DOHH2 (cell line): Measurements from ENCODE around the gene PLCB4.

ENCODE experiments used
- H3F3A ChIP-seq: fragments of 200-600 bp; sonication (generic), shearing (Covaris generic); 2 replicates; pipeline ENCODE4 v1.6.0; 2016; ENCODE audit warnings: antibody characterized with exemption, mild to moderate bottlenecking; ENCODE audit not compliant: control insufficient read depth, insufficient read depth
- H3K27ac ChIP-seq: fragments of 200-600 bp; sonication (generic); 2 replicates; pipeline ENCODE4 v1.5.1; 2014; ENCODE audit warnings: low read depth, mild to moderate bottlenecking, low read length, moderate library complexity
- H3K27me3 ChIP-seq: fragments of 200-600 bp; sonication (generic); 2 replicates; pipeline ENCODE4 v1.6.1; 2014; ENCODE audit warnings: mild to moderate bottlenecking, low read length, mixed read lengths; ENCODE audit not compliant: control insufficient read depth
- H3K36me3 ChIP-seq: fragments of 200-600 bp; sonication (generic); 2 replicates; pipeline ENCODE4 v1.6.1; 2014; ENCODE audit warnings: mild to moderate bottlenecking, low read length, moderate library complexity, mixed read lengths; ENCODE audit not compliant: control insufficient read depth
- H3K4me1 ChIP-seq: fragments of 200-600 bp; sonication (generic); 2 replicates; pipeline ENCODE4 v1.6.1; 2014; ENCODE audit warnings: mild to moderate bottlenecking, low read length, mixed read lengths; ENCODE audit not compliant: control insufficient read depth
- H3K4me2 ChIP-seq: fragments of 200-600 bp; sonication (generic); 2 replicates; pipeline ENCODE4 v1.6.0; 2014; ENCODE audit warnings: mild to moderate bottlenecking, low read length, moderate library complexity
- H3K4me3 ChIP-seq: fragments of 200-600 bp; sonication (generic); 2 replicates; pipeline ENCODE4 v1.5.1; 2014; ENCODE audit warnings: mild to moderate bottlenecking, low read length, mixed read lengths
- H3K79me2 ChIP-seq: fragments of 200-600 bp; sonication (generic); 2 replicates; pipeline ENCODE4 v1.6.1; 2014; ENCODE audit warnings: mild to moderate bottlenecking, low read length, mixed read lengths; ENCODE audit not compliant: control insufficient read depth
- H3K9me2 ChIP-seq: fragments of 200-600 bp; sonication (generic); replicated peaks from 2 replicates; pipeline ENCODE4 v1.6.1; 2014; ENCODE audit warnings: mild to moderate bottlenecking, low read length, mixed read lengths; ENCODE audit not compliant: control insufficient read depth
- H3K9me3 ChIP-seq: fragments of 200-600 bp; sonication (generic); 2 replicates; pipeline ENCODE4 v1.6.1; 2014; ENCODE audit warnings: antibody characterized with exemption, low read length, mixed read lengths; ENCODE audit not compliant: control insufficient read depth, insufficient read depth
- H4K20me1 ChIP-seq: fragments of 200-600 bp; sonication (generic); 2 replicates; pipeline ENCODE4 v1.6.0; 2014; ENCODE audit warnings: low read depth, mild to moderate bottlenecking, antibody characterized with exemption, low read length, moderate library complexity; ENCODE audit not compliant: control insufficient read depth, insufficient read depth
- CTCF ChIP-seq: fragments of 200-600 bp; sonication (generic); IDR thresholded peaks from one replicate; pipeline ENCODE4 v1.5.1; 2014; ENCODE audit warnings: antibody characterized with exemption, mild to moderate bottlenecking, low read depth, low read length; ENCODE audit not compliant: poor library complexity, severe bottlenecking
- EZH2phosphoT487 ChIP-seq: fragments of 200-600 bp; sonication (generic); IDR thresholded peaks from 2 replicates; pipeline ENCODE4 v1.6.1; 2017; ENCODE audit warnings: borderline replicate concordance, mild to moderate bottlenecking, antibody characterized with exemption, low read length, moderate library complexity, mixed read lengths

PLCB4 gene

GRCh38 chr20:9392892-9393857 lies 324.3 kb downstream of the PLCB4 start:
- Histone ChIP-seq H3K27ac (no peak overlapping the region), H3K4me2 (no peak overlapping the region), H3K9me2 (no peaks in the 10 kb centered on the region), H3K79me2 (no peaks in the 10 kb centered on the region), H3K4me3 (no peak overlapping the region), H3F3A (no peaks in the 10 kb centered on the region), H3K9me3 (no peaks in the 10 kb centered on the region), H3K36me3 (no peaks in the 10 kb centered on the region), H3K27me3 (no peaks in the 10 kb centered on the region), H3K4me1 (0 out of 2 replicates have a peak, but pooled peaks cover 3% of the 10 kb centered on the region), H4K20me1 (no peaks in the 10 kb centered on the region)
- TF ChIP-seq CTCF = peak; percentile 59
- no peak for TF ChIP-seq EZH2phosphoT487

GRCh38 chr20:9395971-9396370 lies 327.1 kb downstream of the PLCB4 start:
- Histone ChIP-seq H3F3A (no peaks in the 10 kb centered on the region), H3K27ac (no peak overlapping the region), H3K9me2 (no peaks in the 10 kb centered on the region), H3K79me2 (no peaks in the 10 kb centered on the region), H3K9me3 (no peaks in the 10 kb centered on the region), H3K36me3 (no peaks in the 10 kb centered on the region), H4K20me1 (no peaks in the 10 kb centered on the region), H3K4me1 (0 out of 2 replicates have a peak, but pooled peaks cover 3% of the 10 kb centered on the region), H3K4me3 (no peak overlapping the region), H3K4me2 (no peak overlapping the region), H3K27me3 (no peaks in the 10 kb centered on the region)
- TF ChIP-seq CTCF (no peak), EZH2phosphoT487 (no peak)

GRCh38 chr20:9397928-9398327 lies 329.0 kb downstream of the PLCB4 start:
- Histone ChIP-seq H3K36me3 (no peaks in the 10 kb centered on the region), H3K79me2 (no peaks in the 10 kb centered on the region), H3K9me2 (no peaks in the 10 kb centered on the region), H3K27ac (no peak overlapping the region), H3K4me1 (0 out of 2 replicates have a peak, but pooled peaks cover 3% of the 10 kb centered on the region), H3K4me2 (no peak overlapping the region), H3K4me3 (no peak overlapping the region), H4K20me1 (no peaks in the 10 kb centered on the region), H3K9me3 (no peaks in the 10 kb centered on the region), H3F3A (no peaks in the 10 kb centered on the region), H3K27me3 (no peaks in the 10 kb centered on the region)
- TF ChIP-seq EZH2phosphoT487 (no peak), CTCF (no peak)
